NCI-H1436 (cell line): ENCODE results near the gene LMTK2.
"Not testable (repeated sequence)": the region's sequence is repeated elsewhere in the genome, so short reads cannot be mapped to it uniquely, and the experiment has no call there.

Experiments
- DNase-seq: peaks from one replicate; lab custom pipeline; 2025; lab: John Stamatoyannopoulos, UW

Gene LMTK2

DNA sequence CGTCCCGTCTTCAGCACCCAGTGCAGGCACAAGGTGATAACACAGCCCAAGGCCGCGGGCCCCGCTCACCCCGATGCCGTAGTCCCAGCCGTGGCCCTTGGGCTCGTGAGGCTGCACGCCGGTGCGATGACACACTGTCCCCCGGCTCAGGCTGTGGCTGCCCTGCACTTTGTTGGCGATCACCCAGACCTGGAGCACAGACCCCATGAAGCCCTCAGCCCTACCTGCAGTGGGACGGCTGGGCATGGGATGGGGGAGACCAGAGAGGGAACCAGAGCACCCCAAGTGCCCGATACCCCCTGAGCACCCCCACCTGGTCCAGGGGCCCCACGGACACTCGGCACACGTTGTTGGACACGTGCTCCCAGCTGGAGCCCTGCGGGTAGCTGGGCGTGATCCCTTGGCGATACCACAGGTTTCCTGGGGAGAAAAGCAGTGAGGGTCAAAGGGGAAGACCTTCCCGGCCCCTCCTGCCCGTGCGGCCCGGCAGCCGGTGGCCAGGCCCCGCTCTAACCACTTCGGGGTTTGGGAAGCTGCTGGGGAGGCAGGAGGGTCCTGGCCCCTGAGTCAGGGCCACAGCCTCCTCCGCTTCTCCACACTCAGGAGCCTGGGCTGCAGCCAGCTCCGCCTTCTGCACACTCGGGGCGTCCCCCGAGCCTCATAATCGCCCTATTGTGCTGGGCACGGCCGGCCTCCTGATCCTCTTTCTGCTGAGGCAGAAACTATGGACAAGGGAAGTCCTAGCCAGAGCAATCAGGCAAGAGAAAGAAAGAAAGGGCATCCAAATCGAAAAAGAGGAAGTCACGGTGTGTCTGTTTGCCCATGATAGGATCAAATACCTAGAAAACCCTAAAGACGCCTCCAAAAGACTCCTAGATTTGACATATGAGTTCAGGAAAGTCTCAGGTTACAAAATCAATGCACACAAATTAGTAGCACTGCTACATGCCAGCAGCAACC lies 111.2 kb downstream of the LMTK2 start:
- peak; percentile 35 for DNase-seq

- not testable (repeated sequence) for DNase-seq
These were observed 112.7 kb downstream of the LMTK2 start for GRCh38 chr7:98219382-98219781.

DNA sequence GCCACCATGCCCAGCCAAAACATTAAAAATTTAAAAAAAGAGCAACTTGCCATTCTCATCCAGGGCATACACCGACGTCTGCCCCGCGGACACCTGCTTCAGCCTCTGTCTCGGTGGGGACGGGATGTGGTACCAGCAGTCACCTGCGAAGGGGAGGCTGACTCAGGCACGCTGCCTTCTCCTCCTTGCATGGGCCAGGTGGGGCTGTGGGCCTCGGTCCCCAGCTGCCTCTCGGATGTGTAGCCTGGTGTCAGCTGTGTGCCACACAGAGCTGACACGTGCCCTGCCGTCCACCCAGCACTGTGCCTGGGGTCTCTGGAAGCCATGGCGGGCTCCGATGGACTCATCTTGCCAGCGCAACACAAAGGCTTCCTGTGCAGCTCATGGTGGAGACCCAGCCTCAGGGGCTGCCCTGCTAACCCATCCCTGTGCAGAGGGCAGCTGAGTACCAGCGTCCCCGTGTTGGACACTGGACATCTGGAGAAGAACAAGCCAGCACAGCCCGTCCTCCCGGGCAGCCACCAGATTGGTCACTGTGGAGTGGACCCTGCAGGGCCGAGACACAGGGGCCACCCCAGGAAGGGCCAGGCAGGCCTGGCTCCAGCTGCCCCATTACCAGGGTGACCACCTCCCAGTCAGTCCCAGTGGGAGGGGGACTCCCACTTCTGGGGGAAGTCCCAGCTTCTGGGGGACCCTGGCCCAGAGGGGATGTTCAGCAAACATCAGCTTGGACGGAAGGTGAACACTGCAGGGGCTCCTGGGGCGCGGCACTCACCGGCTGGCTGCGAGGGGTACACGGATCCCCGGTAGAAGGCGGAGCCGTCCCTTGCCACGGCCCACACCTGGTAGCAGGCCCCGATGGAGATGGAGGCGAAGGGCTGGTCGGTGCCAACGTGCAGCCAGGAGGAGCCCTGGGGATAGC lies 115.2 kb downstream of the LMTK2 start:
- no peak for DNase-seq

GRCh38 chr7:98222533-98223195 lies 116.0 kb downstream of the LMTK2 start:
- no peak for DNase-seq

GRCh38 chr7:98223351-98223897 lies 116.8 kb downstream of the LMTK2 start:
- no peak for DNase-seq

DNA sequence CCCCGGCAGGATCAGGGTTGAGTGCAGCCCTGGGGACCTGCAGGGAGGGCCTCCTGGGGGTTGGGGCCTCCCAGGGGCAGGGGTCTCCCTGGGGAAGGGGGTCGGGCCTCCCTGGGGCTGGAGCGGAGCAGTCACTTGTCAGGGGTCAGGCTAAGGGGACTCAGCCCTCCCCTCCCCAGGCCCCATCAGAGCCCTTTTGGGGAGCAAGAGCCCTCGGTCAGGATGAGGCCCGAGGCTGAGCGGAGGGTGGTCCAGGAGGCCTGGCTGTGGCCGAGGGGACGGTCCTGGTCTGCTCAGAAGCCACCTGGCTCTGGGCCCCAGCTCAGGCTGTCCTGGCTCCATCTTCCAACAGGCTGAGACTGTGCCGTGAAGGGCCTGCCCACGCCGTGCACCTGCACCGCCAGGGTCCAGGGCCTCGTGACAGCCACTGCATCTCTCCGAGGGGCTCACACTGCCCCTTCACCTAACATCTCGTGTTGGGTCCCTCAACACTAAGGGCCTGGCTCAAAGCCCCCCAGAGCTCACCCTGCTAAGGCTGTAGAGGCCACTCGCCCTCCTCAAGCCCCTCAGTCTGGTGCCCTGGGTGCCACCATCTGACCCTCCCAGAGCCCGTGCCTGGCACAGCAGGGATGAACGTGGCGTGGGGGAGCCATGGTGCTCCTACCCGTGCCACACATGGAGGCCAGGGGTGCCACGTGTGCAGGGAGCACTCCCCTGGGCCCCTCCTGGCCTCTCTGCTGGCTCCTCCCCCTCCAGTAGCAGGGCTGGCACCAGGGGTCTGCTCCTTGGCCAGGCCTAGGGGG lies 117.4 kb downstream of the LMTK2 start:
- no peak for DNase-seq

GRCh38 chr7:98224701-98225181 lies 118.1 kb downstream of the LMTK2 start:
- no peak for DNase-seq

DNA sequence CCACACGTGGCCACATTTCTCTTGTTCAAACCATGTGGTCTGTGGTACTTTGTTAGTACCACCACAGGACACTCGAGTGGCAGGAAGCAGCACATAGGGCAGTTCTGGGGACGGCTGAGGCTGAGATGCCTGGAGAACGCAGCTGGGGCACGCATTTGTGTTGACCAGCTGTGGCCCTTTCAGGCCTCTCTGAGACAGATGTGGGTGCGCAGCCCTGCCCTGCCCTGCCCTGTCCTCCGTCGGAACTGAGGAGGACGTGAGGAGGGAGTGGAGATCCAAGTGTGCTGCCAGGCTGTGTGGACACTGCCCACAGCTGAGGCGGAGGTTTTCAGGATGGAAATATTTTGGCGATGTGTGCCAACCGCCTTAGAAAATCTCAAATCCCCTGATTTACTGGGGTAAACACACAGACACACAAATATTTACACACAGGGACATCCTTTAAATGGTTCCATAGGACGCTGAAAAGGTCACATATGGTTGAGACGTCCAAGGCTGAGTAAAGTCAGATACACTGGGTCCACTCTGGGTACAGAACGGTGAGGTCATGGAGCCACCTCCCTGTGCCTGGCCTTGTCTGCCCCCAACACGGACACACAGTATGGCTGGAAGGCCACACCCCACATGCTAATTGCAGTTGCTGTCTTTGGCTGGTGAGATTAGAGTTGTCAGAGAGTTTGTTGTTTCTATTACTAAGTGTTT lies 119.4 kb downstream of the LMTK2 start:
- DNase-seq = no peak

- DNase-seq = no peak
These were observed 121.3 kb downstream of the LMTK2 start for GRCh38 chr7:98227939-98228338.

DNA sequence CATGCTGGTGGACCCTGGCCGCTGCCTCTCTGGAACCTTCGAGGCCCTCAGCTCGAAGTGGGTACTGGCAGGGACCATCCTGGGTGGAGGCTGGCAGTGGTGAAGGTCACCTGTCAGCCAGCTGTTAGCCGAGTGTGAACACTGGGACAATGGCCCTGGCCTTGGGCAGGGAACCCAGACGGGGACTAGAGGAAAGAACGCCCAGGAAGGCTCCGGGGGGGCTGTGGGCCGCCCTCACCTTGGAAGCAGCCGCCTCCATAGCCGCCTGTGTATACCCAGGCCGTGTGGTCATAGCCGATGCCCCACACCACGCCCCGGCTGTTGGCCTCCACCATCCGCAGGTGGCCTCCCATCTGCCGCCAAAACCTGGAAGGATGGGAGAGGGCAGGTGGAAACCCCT lies 122.1 kb downstream of the LMTK2 start:
- no peak for DNase-seq

DNA sequence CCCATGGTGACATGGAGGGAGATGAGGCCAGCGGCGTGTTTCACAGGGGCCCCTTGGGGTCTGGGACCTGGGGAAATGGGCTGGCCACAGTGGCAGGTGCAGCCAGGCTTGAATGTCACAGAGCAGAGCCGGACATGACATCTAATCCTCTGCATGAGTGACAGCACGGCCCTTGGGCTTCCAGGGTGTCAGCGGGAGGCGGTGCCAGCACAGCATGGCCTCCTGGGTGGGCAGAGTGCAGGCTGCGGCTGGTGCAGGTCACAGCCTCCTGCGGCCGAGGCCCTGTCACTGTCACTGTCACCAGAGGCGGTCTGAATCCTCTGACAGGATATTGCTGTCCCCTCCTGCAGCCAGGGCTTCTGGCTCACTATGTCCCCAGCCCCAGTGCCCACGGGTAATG lies 122.8 kb downstream of the LMTK2 start:
- DNase-seq = no peak

- DNase-seq = no peak
These were observed 123.5 kb downstream of the LMTK2 start for GRCh38 chr7:98229991-98230745.

- DNase-seq = no peak
These were observed 124.2 kb downstream of the LMTK2 start for GRCh38 chr7:98230746-98231471.

DNA sequence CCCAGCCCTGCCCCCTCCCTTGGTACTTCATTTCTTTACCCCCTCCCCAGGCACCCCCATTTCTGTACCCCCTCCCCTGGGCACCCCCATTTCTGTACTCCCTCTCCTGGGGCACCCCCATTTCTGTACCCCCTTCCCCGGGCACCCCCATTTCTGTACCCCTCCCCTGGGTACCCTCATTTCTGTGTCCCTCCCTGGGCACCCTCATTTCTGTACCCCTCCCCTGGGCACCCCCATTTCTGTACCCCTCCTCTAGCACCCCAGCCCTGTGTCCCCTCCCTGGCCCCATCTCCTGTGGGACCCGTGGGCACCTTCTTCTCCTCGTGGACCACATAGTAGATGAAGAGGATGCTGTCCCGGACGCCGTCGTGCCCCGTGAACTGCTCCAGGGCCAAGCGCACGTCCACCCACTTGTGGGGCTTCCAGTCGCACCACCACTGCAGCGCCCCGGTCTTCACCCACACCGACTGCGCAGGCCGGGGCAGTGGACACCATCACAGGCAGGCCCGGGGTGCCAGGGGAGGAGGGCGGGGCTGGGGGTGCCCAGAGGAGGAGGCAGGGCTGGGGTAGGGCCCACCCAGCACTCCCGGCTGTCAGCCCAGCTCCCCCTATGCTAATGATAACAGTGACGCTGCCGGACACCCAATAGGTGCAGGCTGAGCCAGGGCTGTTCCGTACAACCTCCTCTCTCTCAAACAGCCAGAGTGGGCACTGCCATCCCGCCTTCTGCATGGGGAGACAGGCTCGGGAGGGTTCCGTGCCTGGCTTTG lies 125.0 kb downstream of the LMTK2 start:
- DNase-seq = no peak

- no peak for DNase-seq
These were observed 125.6 kb downstream of the LMTK2 start for GRCh38 chr7:98232263-98232585.

GRCh38 chr7:98232799-98233198 lies 126.1 kb downstream of the LMTK2 start:
- no peak for DNase-seq

DNA sequence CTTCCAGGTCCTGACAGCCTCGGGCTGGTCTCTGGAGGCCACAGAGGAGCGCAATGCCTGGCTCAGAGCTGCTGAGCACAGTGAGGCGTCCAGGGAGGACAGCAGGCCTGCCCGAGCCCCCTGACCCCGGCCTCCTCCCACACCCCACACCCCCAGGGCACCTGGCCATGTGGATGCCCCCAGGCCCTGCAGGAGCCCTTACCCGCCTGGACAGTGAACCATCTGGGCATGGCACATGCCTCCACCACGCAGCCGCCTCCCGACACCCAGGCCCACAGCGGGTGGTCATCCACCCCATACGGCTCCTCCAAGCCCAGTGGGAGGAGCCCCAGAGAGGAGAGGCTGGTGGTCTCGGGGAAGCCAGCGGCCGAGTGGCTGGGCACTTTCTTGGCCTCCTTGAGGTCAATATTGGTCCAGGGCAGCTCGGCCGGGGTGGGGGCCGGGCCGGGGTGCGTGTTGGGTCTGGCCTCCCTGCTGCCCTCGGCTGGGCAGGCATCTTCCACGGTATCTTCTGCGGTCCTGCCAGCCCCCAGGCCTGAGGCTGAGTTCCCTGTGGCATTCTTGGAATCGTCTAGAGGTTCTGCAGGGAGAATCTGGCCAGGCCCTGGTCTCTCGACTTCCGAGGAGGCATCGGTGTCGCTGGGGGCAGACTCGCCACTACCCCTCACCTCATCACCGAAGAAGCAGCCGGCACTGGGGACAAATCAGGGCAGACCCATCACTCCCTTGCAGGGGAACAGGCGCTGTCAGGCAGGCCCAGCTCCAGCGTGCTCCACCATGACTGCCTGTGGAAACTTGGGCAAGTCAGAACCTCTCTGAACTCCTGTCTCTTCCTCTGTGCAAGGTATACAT lies 126.8 kb downstream of the LMTK2 start:
- no peak for DNase-seq
